Breast epithelium (tissue), 4 donors: ENCODE measurements around the gene OAF. TPM values are rescaled to one million over a fixed set of nuclear protein-coding genes. Genes with fewer than 3 reads are reported as not detected.

Source experiments
- DNase-seq, 2 donors: peaks; one replicate each; pipeline ENCODE4 v3.0.0-alpha.2; 2019; ENCODE audit warnings: low spot score in 2 of 2
- H3K27ac ChIP-seq, 2 donors: fragments of 200-600 bp; sonication (generic) in 1 of 2; one replicate each; pipeline ENCODE4 v1.5.1; 2016 to 2019; ENCODE audit warnings: mild to moderate bottlenecking in 1 of 2
- H3K27me3 ChIP-seq, 2 donors: fragments of 200-600 bp; sonication (generic) in 1 of 2; one replicate each; pipeline versions ENCODE4 v1.5.1 to v1.6.0; 2017 to 2019; ENCODE audit warnings: control low read depth in 1 of 2, mild to moderate bottlenecking in 1 of 2
- H3K36me3 ChIP-seq: fragments of 200-600 bp; one replicate; pipeline ENCODE4 v1.5.1; 2019
- H3K4me1 ChIP-seq, 2 donors: fragments of 200-600 bp; sonication (generic); one replicate each; pipeline ENCODE4 v1.5.1; 2016 to 2019; ENCODE audit warnings: control low read depth in 1 of 2
- H3K4me3 ChIP-seq, 3 donors: fragments of 200-600 bp; sonication (generic); 1 replicate in 2 of 3; 2 replicates in 1 of 3; pipeline ENCODE4 v1.5.1; 2016 to 2019; ENCODE audit warnings: mild to moderate bottlenecking in 3 of 3, moderate library complexity in 2 of 3
- H3K9me3 ChIP-seq, 2 donors: fragments of 200-600 bp; sonication (generic) in 1 of 2; one replicate each; pipeline ENCODE4 v1.5.1; 2016 to 2019; ENCODE audit warnings: control low read depth in 1 of 2
- POLR2A ChIP-seq: fragments of 450-650 bp; IDR thresholded peaks from one replicate; pipeline ENCODE4 v1.6.1; 2016; ENCODE audit warnings: antibody characterized with exemption, mild to moderate bottlenecking, moderate library complexity
- POLR2AphosphoS5 ChIP-seq, 3 donors: sonication (generic); formaldehyde crosslinking; IDR thresholded peaks; one replicate each; pipeline ENCODE4 v1.6.1; 2017; ENCODE audit warnings: antibody characterized with exemption in 3 of 3
- intact Hi-C: fragments of 100-400 bp; cut with DNase I; formaldehyde crosslinking; loops from one replicate; pipeline ENCODE4 v1.15.1; 2023; ENCODE audit warnings: low total_unique reads
- total RNA-seq, 3 donors: library from RNA; depleted of rRNA; stranded (reverse); fragments of >200 nt; gene quantifications; one replicate each; pipeline ENCODE4 v1.1.0, GENCODE V29; 2016
- TF ChIP-seq, protein P1 (sequence below), 3 donors: fragments of 450-650 bp; IDR thresholded peaks; one replicate each; pipeline ENCODE4 v1.5.1; 2016 to 2017; ENCODE audit warnings: antibody characterized with exemption in 3 of 3, mild to moderate bottlenecking in 3 of 3, moderate library complexity in 3 of 3

Gene OAF
- total RNA-seq, 3 donors from 2014 or later = 19.8 to 35.1 (median 33.3) TPM

GRCh38 chr11:120260616-120261015 is 49.8 kb downstream of the OAF start:
- TF ChIP-seq POLR2A (no peak), POLR2AphosphoS5 (IDR thresholded peaks at IDR 0.05) (no peak)
- TF ChIP-seq, protein P1, sequence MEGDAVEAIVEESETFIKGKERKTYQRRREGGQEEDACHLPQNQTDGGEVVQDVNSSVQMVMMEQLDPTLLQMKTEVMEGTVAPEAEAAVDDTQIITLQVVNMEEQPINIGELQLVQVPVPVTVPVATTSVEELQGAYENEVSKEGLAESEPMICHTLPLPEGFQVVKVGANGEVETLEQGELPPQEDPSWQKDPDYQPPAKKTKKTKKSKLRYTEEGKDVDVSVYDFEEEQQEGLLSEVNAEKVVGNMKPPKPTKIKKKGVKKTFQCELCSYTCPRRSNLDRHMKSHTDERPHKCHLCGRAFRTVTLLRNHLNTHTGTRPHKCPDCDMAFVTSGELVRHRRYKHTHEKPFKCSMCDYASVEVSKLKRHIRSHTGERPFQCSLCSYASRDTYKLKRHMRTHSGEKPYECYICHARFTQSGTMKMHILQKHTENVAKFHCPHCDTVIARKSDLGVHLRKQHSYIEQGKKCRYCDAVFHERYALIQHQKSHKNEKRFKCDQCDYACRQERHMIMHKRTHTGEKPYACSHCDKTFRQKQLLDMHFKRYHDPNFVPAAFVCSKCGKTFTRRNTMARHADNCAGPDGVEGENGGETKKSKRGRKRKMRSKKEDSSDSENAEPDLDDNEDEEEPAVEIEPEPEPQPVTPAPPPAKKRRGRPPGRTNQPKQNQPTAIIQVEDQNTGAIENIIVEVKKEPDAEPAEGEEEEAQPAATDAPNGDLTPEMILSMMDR (IDR thresholded peaks at IDR 0.05) = no peak
- no peak overlapping the region for H3K27ac ChIP-seq
- no peaks in the 10 kb centered on the region for H3K36me3 ChIP-seq
- no peaks in the 10 kb centered on the region for H3K9me3 ChIP-seq
- DNase-seq = no peak
- no peak overlapping the region for H3K4me3 ChIP-seq
- intact Hi-C loops = no loop called here
- H3K4me1 ChIP-seq = no peaks in the 10 kb centered on the region
- no peaks in the 10 kb centered on the region for H3K27me3 ChIP-seq

GRCh38 chr11:120261321-120261720 is 50.5 kb downstream of the OAF start:
- no peaks in the 10 kb centered on the region for H3K27me3 ChIP-seq
- H3K4me1 ChIP-seq = no peaks in the 10 kb centered on the region
- TF ChIP-seq, protein P1 (IDR thresholded peaks at IDR 0.05) = no peak
- no peak for TF ChIP-seq POLR2A
- no peak for TF ChIP-seq POLR2AphosphoS5 (IDR thresholded peaks at IDR 0.05)
- no peaks in the 10 kb centered on the region for H3K9me3 ChIP-seq
- no peak for DNase-seq
- intact Hi-C loops = no loop called here
- no peak overlapping the region for H3K4me3 ChIP-seq
- H3K27ac ChIP-seq = no peak overlapping the region
- H3K36me3 ChIP-seq = no peaks in the 10 kb centered on the region

DNA sequence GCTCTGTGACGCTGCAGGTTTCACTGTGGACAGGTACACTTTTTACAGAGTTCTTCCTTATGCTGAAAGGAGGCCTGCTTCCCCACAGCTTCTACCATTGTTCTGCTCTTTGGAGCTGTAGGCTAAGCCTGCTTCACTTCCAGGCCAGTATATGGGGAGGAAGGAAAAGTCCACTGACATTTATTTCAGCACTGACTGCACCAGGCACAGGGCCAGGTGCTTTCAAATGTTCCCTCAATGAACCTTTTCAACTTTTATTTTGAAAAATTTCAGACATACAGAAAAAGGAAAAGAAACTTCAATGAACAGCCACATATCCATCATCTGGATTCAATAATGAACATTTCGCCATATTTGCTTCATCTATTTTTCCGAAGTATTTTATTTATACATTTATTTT is 51.1 kb downstream of the OAF start:
- Histone ChIP-seq H3K27me3 (no peaks in the 10 kb centered on the region), H3K4me3 (no peak overlapping the region), H3K27ac (no peak overlapping the region), H3K4me1 (no peaks in the 10 kb centered on the region), H3K9me3 (no peaks in the 10 kb centered on the region), H3K36me3 (no peaks in the 10 kb centered on the region)
- intact Hi-C loops = no loop called here
- no peak for TF ChIP-seq POLR2A
- TF ChIP-seq, protein P1 (IDR thresholded peaks at IDR 0.05) = no peak
- TF ChIP-seq POLR2AphosphoS5 (IDR thresholded peaks at IDR 0.05) = no peak
- no peak for DNase-seq

- no peaks in the 10 kb centered on the region for H3K4me1 ChIP-seq
- TF ChIP-seq, protein P1 (IDR thresholded peaks at IDR 0.05) = no peak
- TF ChIP-seq POLR2AphosphoS5 (IDR thresholded peaks at IDR 0.05) (no peak), POLR2A (no peak)
- H3K27ac ChIP-seq = no peak overlapping the region
- no peaks in the 10 kb centered on the region for H3K36me3 ChIP-seq
- H3K27me3 ChIP-seq = no peaks in the 10 kb centered on the region
- no peak for DNase-seq
- intact Hi-C loops = no loop called here
- no peak overlapping the region for H3K4me3 ChIP-seq
- H3K9me3 ChIP-seq = no peaks in the 10 kb centered on the region
These were observed 56.5 kb downstream of the OAF start for GRCh38 chr11:120267319-120267718.

GRCh38 chr11:120268686-120269085 is 57.9 kb downstream of the OAF start:
- Histone ChIP-seq H3K27ac (no peak overlapping the region), H3K9me3 (no peaks in the 10 kb centered on the region), H3K4me3 (no peak overlapping the region), H3K4me1 (no peaks in the 10 kb centered on the region), H3K36me3 (no peaks in the 10 kb centered on the region), H3K27me3 (no peaks in the 10 kb centered on the region)
- DNase-seq = no peak
- intact Hi-C loops = no loop called here
- TF ChIP-seq POLR2A (no peak), POLR2AphosphoS5 (IDR thresholded peaks at IDR 0.05) (no peak)
- TF ChIP-seq, protein P1 (IDR thresholded peaks at IDR 0.05) = no peak
